ENCODE data around the gene C12orf50.
"Not testable (repeated sequence)": the region's sequence is repeated elsewhere in the genome, so short reads cannot be mapped to it uniquely, and the experiment has no call there.

Gene C12orf50

GRCh38 chr12:88029093-88029665, at the start of gene C12orf50:
TSS of gene C12orf50 (minus strand) at chr12:88029401. CDS start at chr12:88026962, 2,439 bp downstream.
- DNase-seq = no peak

- DNase-seq = no peak
Observed at GRCh38 chr12:88067301-88067700, 38.1 kb upstream of the C12orf50 start.

GRCh38 chr12:88063375-88063774, 34.2 kb upstream of the C12orf50 start:
- no peak for DNase-seq

GRCh38 chr12:88062474-88062873, 33.3 kb upstream of the C12orf50 start:
- DNase-seq = no peak

- DNase-seq = no peak
Observed at GRCh38 chr12:88058719-88059077, 29.5 kb upstream of the C12orf50 start.

GRCh38 chr12:88057994-88058718, 29.0 kb upstream of the C12orf50 start:
- no peak for DNase-seq

GRCh38 chr12:88056571-88056970, 27.4 kb upstream of the C12orf50 start:
- no peak for DNase-seq

- DNase-seq = peak; percentile 7
Observed at GRCh38 chr12:88052686-88053085, 23.5 kb upstream of the C12orf50 start.

GRCh38 chr12:88044035-88044434, 14.8 kb upstream of the C12orf50 start:
- DNase-seq = no peak

- no peak for DNase-seq
Observed at GRCh38 chr12:88037770-88038169, 8.6 kb upstream of the C12orf50 start.

GRCh38 chr12:88036353-88036965, 7.3 kb upstream of the C12orf50 start:
- no peak for DNase-seq

- DNase-seq = no peak
Observed at GRCh38 chr12:88035907-88036289, 6.7 kb upstream of the C12orf50 start.

GRCh38 chr12:88035271-88035906, 6.2 kb upstream of the C12orf50 start:
- peak; percentile 87 for DNase-seq

GRCh38 chr12:88031161-88031560, 2.0 kb upstream of the C12orf50 start:
- DNase-seq = not testable (repeated sequence)

GRCh38 chr12:88026196-88026595, 3.0 kb downstream of the C12orf50 start:
- DNase-seq = no peak

- no peak for DNase-seq
Observed at GRCh38 chr12:88017964-88018363, 11.2 kb downstream of the C12orf50 start.

- DNase-seq = no peak
Observed at GRCh38 chr12:88015825-88016224, 13.4 kb downstream of the C12orf50 start.

- DNase-seq = no peak
Observed at GRCh38 chr12:88011755-88012154, 17.4 kb downstream of the C12orf50 start.

GRCh38 chr12:88006351-88006750, 22.9 kb downstream of the C12orf50 start:
- DNase-seq = no peak

- DNase-seq = no peak
Observed at GRCh38 chr12:88001327-88001726, 27.9 kb downstream of the C12orf50 start.

GRCh38 chr12:87995581-87996178, 33.5 kb downstream of the C12orf50 start:
- peak; percentile 28 for DNase-seq

GRCh38 chr12:87991483-87991882, 37.7 kb downstream of the C12orf50 start:
- no peak for DNase-seq

GRCh38 chr12:87988534-87988933, 40.7 kb downstream of the C12orf50 start:
- DNase-seq = no peak

Data from CD4-positive, alpha-beta T cell treated with Interleukin-17A for 1 hour (primary cell).